Suprapubic skin (tissue), 4 donors: ENCODE measurements around the gene EAF1. TPM values are rescaled to one million over a fixed set of nuclear protein-coding genes. Genes with fewer than 3 reads are reported as not detected.

Experiments used
- DNase-seq, 2 donors: peaks; one replicate each; pipeline ENCODE4 v3.0.0-alpha.2; 2019; ENCODE audit warnings: low spot score in 2 of 2
- H3K27ac ChIP-seq: fragments of 200-600 bp; sonication (generic); one replicate; pipeline ENCODE4 v1.5.1; 2019
- H3K27me3 ChIP-seq: fragments of 200-600 bp; sonication (generic); one replicate; pipeline ENCODE4 v1.5.1; 2019
- H3K36me3 ChIP-seq: fragments of 200-600 bp; sonication (generic); one replicate; pipeline ENCODE4 v1.5.1; 2019
- H3K4me1 ChIP-seq: fragments of 200-600 bp; sonication (generic); one replicate; pipeline ENCODE4 v1.5.1; 2019
- H3K4me3 ChIP-seq: fragments of 200-600 bp; sonication (generic); one replicate; pipeline ENCODE4 v1.5.1; 2019; ENCODE audit warnings: mild to moderate bottlenecking
- H3K9me3 ChIP-seq: fragments of 200-600 bp; sonication (generic); one replicate; pipeline ENCODE4 v1.5.1; 2019
- CTCF ChIP-seq, 2 donors: fragments of 200-600 bp in 1 of 2; fragments of 450-650 bp in 1 of 2; sonication (generic) in 1 of 2; IDR thresholded peaks; one replicate each; pipeline ENCODE4 v1.5.1; 2016 to 2019; ENCODE audit warnings: antibody characterized with exemption in 2 of 2, mild to moderate bottlenecking in 1 of 2, moderate library complexity in 1 of 2
- EP300 ChIP-seq: sonication (generic); formaldehyde crosslinking; IDR thresholded peaks from one replicate; pipeline ENCODE4 v1.6.1; 2017; ENCODE audit warnings: antibody characterized with exemption
- POLR2A ChIP-seq, 2 donors: fragments of 450-650 bp; IDR thresholded peaks; one replicate each; pipeline ENCODE4 v1.6.1; 2017; ENCODE audit warnings: antibody characterized with exemption in 2 of 2, mild to moderate bottlenecking in 2 of 2, moderate library complexity in 2 of 2
- POLR2AphosphoS5 ChIP-seq, 3 donors: sonication (generic); formaldehyde crosslinking; IDR thresholded peaks; one replicate each; pipeline ENCODE4 v1.6.1; 2017; ENCODE audit warnings: antibody characterized with exemption in 3 of 3
- WGBS: methylation state at CpG from one replicate; pipeline ENCODE4 v1.1.5; 2018; 5-methylcytosine and 5-hydroxymethylcytosine counted together
- total RNA-seq, 4 donors: library from RNA; depleted of rRNA; stranded (reverse); fragments of >200 nt; gene quantifications; one replicate each; pipeline ENCODE4 v1.1.0, GENCODE V29; 2016

Gene EAF1
- total RNA-seq, 4 donors from 2014 or later, result 33.4 to 52.3 (median 42.7) TPM

- no peaks in the 10 kb centered on the region for H3K9me3 ChIP-seq
- no peaks in the 10 kb centered on the region for H3K4me1 ChIP-seq
- no peak overlapping the region for H3K4me3 ChIP-seq
- 90% methylated on average over 6 of the region's 6 CpGs for WGBS
- no peak for TF ChIP-seq POLR2AphosphoS5 (IDR thresholded peaks at IDR 0.05)
- no peak for TF ChIP-seq POLR2A (IDR thresholded peaks at IDR 0.05)
- no peak for TF ChIP-seq EP300
- TF ChIP-seq CTCF (IDR thresholded peaks at IDR 0.05), result no peak
- DNase-seq, result peak in 1 of 2 donors; percentile 57
- H3K27me3 ChIP-seq, result no peaks in the 10 kb centered on the region
- H3K27ac ChIP-seq, result no peak overlapping the region
- no peaks in the 10 kb centered on the region for H3K36me3 ChIP-seq
These were observed 42.9 kb downstream of the EAF1 start for GRCh38 chr3:15470261-15470660.

DNA sequence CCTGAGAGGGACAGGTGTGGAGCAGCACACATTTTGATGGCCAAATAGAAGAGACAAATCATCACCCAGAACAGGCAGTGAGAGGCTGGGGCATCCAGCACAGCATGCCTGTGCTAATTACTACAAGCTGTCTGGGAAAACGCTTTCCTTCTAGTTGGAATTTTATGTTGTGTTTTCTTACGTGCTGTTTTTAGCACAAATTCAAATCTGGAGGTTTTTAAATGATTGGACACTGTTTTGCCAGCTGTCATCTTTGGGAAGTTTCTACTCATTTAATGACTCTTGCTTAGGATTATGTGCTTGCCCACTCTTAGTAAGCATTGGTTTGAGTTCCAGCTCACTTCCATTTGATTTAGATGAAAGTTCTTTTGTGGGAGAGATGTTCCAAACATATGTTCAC lies 43.5 kb downstream of the EAF1 start:
- H3K27me3 ChIP-seq, result no peaks in the 10 kb centered on the region
- DNase-seq, result no peak
- no peaks in the 10 kb centered on the region for H3K4me1 ChIP-seq
- no peaks in the 10 kb centered on the region for H3K36me3 ChIP-seq
- no peak overlapping the region for H3K27ac ChIP-seq
- TF ChIP-seq POLR2AphosphoS5 (IDR thresholded peaks at IDR 0.05) (no peak), EP300 (no peak)
- no peaks in the 10 kb centered on the region for H3K9me3 ChIP-seq
- no peak overlapping the region for H3K4me3 ChIP-seq
- WGBS, result 70% methylated on average over 2 of the region's 2 CpGs

GRCh38 chr3:15471861-15472260 lies 44.5 kb downstream of the EAF1 start:
- Histone ChIP-seq H3K27ac (no peak overlapping the region), H3K4me1 (no peaks in the 10 kb centered on the region), H3K27me3 (no peaks in the 10 kb centered on the region), H3K9me3 (no peaks in the 10 kb centered on the region), H3K36me3 (no peaks in the 10 kb centered on the region), H3K4me3 (no peak overlapping the region)
- TF ChIP-seq CTCF (IDR thresholded peaks at IDR 0.05) (no peak), EP300 (no peak), POLR2AphosphoS5 (IDR thresholded peaks at IDR 0.05) (no peak), POLR2A (IDR thresholded peaks at IDR 0.05) (no peak)
- peak; percentile 0 to 2 for DNase-seq
- WGBS, result 83% methylated on average over 3 of the region's 3 CpGs

DNA sequence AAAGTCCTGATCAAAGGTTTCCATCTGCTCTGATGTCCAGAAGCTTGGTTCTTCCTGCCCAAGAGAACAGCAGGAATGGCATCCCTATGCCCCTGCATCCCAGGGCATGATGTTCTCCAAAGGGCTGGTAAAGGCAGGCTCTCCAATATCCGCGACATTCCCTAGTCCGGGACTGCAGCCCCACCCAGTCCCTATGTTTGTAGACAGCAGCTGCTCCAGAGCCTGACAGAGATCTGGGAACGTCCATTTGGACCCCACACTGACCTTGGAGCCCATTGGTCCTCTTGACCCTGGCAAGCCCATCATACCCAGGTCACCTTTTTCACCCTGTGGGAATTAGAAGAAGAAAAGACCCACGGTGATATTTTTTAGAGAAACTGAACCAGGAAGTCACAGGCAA lies 47.8 kb downstream of the EAF1 start:
- Histone ChIP-seq H3K9me3 (no peaks in the 10 kb centered on the region), H3K36me3 (no peaks in the 10 kb centered on the region), H3K4me1 (peaks cover 7% of the 10 kb centered on the region), H3K27ac (no peak overlapping the region), H3K27me3 (no peaks in the 10 kb centered on the region), H3K4me3 (no peak overlapping the region)
- TF ChIP-seq POLR2A (IDR thresholded peaks at IDR 0.05) (no peak), EP300 (no peak), CTCF (IDR thresholded peaks at IDR 0.05) (no peak), POLR2AphosphoS5 (IDR thresholded peaks at IDR 0.05) (no peak)
- DNase-seq, result peak in 1 of 2 donors; percentile 53
- WGBS, result 61% methylated on average over 5 of the region's 5 CpGs

DNA sequence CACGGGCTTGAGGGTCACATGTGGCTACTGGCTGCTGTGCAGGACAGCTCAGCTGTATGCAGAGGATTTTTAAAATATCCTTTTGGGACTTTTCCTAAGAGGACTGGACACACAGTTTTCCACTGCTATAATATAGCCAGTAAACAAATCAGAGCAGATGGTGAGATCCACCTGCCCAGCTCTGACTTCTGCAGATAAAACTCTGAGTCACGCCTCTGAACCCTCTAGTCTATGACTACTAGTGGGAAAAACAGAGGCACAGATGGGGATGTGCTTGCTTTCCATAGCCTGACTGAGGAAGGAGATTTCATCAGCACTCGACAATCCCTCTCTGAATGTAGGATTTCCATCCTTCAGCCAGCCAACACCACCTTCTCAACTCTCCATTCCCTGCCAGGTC lies 49.0 kb downstream of the EAF1 start:
- no peaks in the 10 kb centered on the region for H3K36me3 ChIP-seq
- peak in 1 of 2 donors; percentile 34 for DNase-seq
- no peaks in the 10 kb centered on the region for H3K27me3 ChIP-seq
- H3K4me1 ChIP-seq, result peaks cover 7% of the 10 kb centered on the region
- 76% methylated on average over 3 of the region's 3 CpGs for whole genome bisulfite sequencing
- H3K9me3 ChIP-seq, result no peaks in the 10 kb centered on the region
- H3K4me3 ChIP-seq, result no peak overlapping the region
- TF ChIP-seq POLR2A (IDR thresholded peaks at IDR 0.05) (no peak), EP300 (no peak), POLR2AphosphoS5 (IDR thresholded peaks at IDR 0.05) (no peak), CTCF (IDR thresholded peaks at IDR 0.05) (no peak)
- H3K27ac ChIP-seq, result no peak overlapping the region
